DMS53 (cell line): ENCODE results near the gene AP1S2.
"Not testable (repeated sequence)": the region's sequence is repeated elsewhere in the genome, so short reads cannot be mapped to it uniquely, and the experiment has no call there.

Experiments used
- DNase-seq: peaks from one replicate; lab custom pipeline; 2025; lab: John Stamatoyannopoulos, UW

Gene AP1S2

DNA sequence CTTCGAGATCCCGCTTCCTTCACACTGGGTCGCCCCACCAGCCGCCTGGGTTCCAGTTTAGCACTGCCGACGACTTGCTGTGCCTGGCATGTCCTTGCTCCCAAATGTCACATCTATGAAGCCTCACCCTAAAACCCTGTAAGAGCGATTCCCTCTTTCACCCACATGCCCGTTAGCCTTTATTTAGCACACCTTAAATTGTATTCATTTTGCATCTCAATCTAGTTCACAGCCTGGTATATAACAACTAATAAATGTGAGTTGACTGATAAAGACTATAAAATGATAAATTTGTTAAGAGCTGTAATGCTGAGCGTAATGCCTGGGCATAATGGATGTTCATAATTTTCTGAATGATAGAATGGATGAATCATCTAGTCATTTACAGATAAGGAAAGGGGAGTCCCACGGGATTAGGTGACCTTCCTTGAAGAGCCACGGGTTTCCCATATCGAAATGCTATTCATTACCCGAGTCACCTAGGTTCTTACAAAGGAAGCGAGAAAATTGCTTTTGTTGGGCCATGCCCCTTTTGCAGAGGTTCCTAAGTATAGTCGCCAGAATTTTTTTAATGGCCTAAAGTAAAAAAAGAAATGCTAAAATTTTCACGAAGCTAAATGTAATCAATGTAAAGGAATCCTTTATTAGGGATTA is 1.1 kb upstream of the AP1S2 start:
- DNase-seq: peak; percentile 50

DNA sequence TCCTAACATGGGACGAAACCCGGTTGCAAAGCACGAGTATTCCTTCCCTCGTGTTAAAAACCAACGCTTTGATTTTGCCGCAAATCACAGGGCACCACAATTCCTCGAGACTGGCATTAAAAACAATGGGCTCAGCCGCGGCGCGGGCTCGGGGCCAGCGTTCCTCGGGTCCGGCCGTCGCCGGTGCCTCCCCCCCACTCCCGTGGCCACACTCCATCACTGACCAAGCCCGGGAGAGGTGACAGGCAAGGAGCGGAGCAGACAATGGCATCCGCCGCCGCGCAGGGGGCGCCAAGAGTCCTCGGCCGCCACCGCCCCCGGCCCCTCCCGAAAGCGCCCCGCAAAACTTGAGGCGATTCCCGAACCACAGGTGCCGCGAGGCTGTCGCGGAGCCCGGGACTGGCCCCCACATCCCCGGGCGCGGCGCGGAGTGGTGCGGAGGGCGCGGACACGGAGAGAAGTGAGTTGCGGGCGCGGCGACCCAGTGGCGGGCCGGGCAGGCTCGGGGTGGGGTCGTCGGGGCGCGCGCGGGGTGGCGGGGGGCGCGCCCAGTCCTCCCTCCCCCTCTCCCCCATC is 445 bp downstream of the AP1S2 start:
- peak; percentile 68 for DNase-seq

DNA sequence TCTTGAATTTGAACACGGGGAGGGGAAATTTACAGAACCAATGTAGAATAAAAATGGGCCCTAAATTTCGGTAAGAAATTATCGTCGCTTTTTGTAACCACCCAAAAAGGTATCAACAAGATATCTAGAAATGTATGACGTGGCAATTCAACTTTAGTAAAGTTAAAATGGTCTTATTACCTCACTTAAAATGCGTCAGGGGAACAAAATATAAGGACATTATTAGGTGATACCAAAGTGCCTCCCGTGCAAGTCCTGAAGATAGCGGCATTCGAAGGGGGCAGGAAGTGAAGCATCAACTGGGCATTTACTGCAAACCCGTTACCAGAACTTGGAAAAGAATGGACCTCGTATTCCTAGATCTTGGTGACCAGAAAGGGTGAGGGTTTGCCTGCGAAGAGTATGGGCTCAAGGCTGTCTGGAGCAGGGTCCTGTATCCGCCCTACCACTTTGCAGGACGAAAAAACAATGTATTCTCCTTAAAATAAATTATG is 980 bp downstream of the AP1S2 start:
- DNase-seq: no peak

GRCh38 chrX:15849555-15849954 is 5.1 kb downstream of the AP1S2 start:
- DNase-seq: peak; percentile 8

GRCh38 chrX:15848576-15848975 is 6.0 kb downstream of the AP1S2 start:
- DNase-seq: no peak

- no peak for DNase-seq
Observed at GRCh38 chrX:15843960-15844359, 10.7 kb downstream of the AP1S2 start.

DNA sequence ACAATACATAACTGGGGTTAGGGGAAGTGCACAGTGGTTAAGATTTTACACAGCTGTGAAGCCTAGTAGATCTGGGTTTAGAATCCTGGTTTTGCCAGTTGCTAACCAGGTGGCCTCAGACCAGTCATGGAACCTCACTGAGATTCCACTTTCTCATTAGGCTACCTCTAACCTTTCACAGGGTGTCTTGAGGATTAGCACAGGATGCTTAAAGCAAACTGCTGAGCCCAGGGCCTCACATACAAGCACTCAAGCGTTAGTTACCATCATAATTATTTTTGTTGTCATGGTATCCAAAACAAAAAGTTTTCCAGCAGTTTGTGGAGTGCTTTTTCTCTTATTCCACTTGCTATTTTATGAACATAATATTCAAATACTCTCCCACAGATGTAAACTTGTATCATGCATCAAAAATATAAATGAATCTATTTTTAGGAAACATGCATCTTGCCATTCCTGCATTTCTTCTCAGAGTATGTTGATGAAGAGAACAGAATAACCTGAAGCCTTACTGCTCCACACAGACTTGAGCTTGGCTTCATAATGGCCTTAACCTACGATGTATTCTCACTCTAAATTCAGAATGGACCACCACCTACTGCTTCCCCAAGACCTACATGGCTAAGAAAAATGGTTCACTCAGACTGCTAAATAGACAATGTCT is 12.6 kb downstream of the AP1S2 start:
- no peak for DNase-seq

- peak; percentile 5 for DNase-seq
Observed at GRCh38 chrX:15838017-15838416, 16.6 kb downstream of the AP1S2 start.

- peak; percentile 52 for DNase-seq
Observed at GRCh38 chrX:15834827-15835595, 19.6 kb downstream of the AP1S2 start.

GRCh38 chrX:15834053-15834452 is 20.6 kb downstream of the AP1S2 start:
- no peak for DNase-seq

DNA sequence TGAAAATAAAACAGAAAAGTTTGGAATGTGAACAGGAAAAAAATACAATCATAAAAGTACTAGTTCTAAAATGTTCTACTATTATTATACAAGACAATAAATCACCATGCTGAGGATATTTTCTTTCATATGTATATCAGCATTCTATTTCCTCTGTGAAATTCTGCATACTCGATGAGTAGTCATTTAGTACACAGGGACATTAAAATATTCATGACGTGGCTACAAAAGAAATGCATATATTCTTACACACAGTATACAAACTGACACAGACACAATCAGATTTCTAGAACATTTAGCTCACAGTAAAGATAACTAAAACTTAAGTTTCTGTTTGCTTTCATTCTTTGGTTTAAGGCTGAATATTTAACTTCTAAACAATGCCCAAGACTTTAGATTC is 23.3 kb downstream of the AP1S2 start:
- not testable (repeated sequence) for DNase-seq

DNA sequence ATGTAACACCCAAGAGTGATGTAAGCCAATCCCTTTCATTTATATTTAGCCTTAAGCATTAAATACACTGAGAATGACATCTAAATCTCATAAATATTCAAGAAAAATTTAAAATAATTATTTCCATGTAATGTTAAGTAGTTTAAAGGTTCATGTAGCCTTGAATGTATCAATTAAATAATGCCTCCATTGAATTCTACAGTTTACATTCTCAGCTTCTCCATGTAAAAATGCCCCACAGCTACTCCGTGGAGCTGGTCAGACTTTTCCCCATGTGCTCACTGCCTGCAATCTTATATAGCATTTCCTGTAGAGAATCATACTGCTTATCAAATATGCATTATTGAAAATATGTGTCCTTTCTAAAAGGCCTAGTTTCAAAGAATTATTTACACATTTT is 25.4 kb downstream of the AP1S2 start:
- no peak for DNase-seq

GRCh38 chrX:15825936-15826335 is 28.7 kb downstream of the AP1S2 start:
- no peak for DNase-seq

- no peak for DNase-seq
Observed at GRCh38 chrX:15822922-15823321, 31.7 kb downstream of the AP1S2 start.

- no peak for DNase-seq
Observed at GRCh38 chrX:15820106-15821073, 34.2 kb downstream of the AP1S2 start.

- no peak for DNase-seq
Observed at GRCh38 chrX:15816886-15817285, 37.7 kb downstream of the AP1S2 start.

- no peak for DNase-seq
Observed at GRCh38 chrX:15816438-15816809, 38.2 kb downstream of the AP1S2 start.

DNA sequence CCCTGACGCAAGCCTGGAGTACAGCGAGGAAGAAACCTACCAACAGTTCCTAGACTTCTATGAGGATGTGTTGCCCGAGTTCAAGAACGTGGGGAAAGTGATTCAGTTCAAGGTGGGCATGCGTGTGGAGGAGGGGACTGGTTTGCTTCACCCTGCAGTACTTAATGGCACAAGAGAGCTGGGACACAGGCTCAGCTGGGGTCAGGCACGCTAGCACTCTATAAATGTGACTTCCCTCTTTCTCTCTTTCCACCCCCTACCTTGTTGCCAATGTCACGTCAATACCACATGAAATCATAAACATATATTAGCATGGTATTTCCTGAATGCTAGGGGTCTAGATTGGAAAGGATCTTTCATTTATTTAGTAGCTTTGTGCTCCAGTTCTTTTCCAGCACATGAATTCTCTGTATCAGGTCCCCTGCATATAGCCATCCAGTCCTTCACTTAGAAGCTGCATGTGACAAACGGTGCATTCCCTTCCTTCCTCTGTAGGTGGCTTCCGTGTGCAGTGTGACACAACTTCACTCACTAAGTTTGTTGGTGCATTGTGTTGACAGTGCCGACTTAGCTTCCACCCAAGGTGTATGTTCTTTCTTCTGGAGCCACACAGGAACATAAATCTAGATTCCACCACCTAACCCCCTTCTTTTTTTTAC is 38.7 kb downstream of the AP1S2 start:
- peak; percentile 50 for DNase-seq

- no peak for DNase-seq
Observed at GRCh38 chrX:15814771-15815365, 39.7 kb downstream of the AP1S2 start.

- no peak for DNase-seq
Observed at GRCh38 chrX:15813416-15813815, 41.2 kb downstream of the AP1S2 start.
